H1 (cell line): ENCODE results near the gene RUFY4. TPM values are rescaled to one million over a fixed set of nuclear protein-coding genes. Genes with fewer than 3 reads are reported as not detected.

Source experiments
- CTCF ChIA-PET: fragments of 300-600 bp; sonication (Branson Sonifier 250); formaldehyde crosslinking; loops from one replicate; lab custom pipeline; 2021; ENCODE audit not compliant: partially characterized antibody; lab: Charles Lee
- POLR2A ChIA-PET: fragments of 300-600 bp; sonication (Branson Sonifier 250); formaldehyde crosslinking; loops from one replicate; lab custom pipeline; 2021; ENCODE audit warnings: inconsistent platforms; ENCODE audit not compliant: partially characterized antibody; lab: Charles Lee
- DNase-seq, 2 experiments: peaks; one replicate each; pipeline versions ENCODE4 v3.0.0 to v3.0.0-alpha.2; 2010 to 2022; ENCODE audit warnings: low spot score in 2 of 2, low read depth in 1 of 2, mixed read lengths in 1 of 2
- FAIRE-seq: peaks from 2 replicates; lab custom pipeline; 2011; peaks lifted over from hg19 to GRCh38; lab: Jason Lieb, UNC
- H2AFZ ChIP-seq: 2 replicates; pipeline ENCODE4 v1.8.1; 2012; ENCODE audit warnings: low read length, inconsistent platforms
- H2AK5ac ChIP-seq: 2 replicates; pipeline ENCODE4 v1.6.1; 2013; ENCODE audit warnings: low read depth, low read length
- H2BK120ac ChIP-seq: replicated peaks from 2 replicates; pipeline ENCODE3; 2013; ENCODE audit warnings: low read depth, low read length, inconsistent platforms
- H2BK12ac ChIP-seq: 2 replicates; pipeline ENCODE4 v1.6.1; 2013; ENCODE audit warnings: low read depth, low read length
- H2BK15ac ChIP-seq: 2 replicates; pipeline ENCODE4 v1.6.1; 2013; ENCODE audit warnings: low read length
- H2BK20ac ChIP-seq: 2 replicates; pipeline ENCODE4 v1.6.1; 2013; ENCODE audit warnings: low read length
- H2BK5ac ChIP-seq: 2 replicates; pipeline ENCODE4 v1.6.1; 2013; ENCODE audit warnings: low read depth, low read length
- H3K14ac ChIP-seq: 2 replicates; pipeline ENCODE4 v1.6.1; 2013; ENCODE audit warnings: inconsistent platforms; ENCODE audit not compliant: insufficient read length
- H3K18ac ChIP-seq: 2 replicates; pipeline ENCODE4 v1.6.1; 2013; ENCODE audit warnings: low read length; ENCODE audit errors: extremely low read depth
- H3K23ac ChIP-seq: 2 replicates; pipeline ENCODE4 v1.6.1; 2013; ENCODE audit warnings: inconsistent platforms; ENCODE audit not compliant: insufficient read length
- H3K23me2 ChIP-seq: 2 replicates; pipeline ENCODE4 v1.6.1; 2013; ENCODE audit warnings: low read depth, low read length
- H3K27ac ChIP-seq: 2 replicates; pipeline ENCODE4 v1.6.1; 2011; ENCODE audit warnings: low read depth, low read length, inconsistent platforms
- H3K27me3 ChIP-seq, 4 experiments: replicated peaks in 1 of 4; 1 replicate in 1 of 4; 2 replicates in 3 of 4; pipeline versions ENCODE4 v1.6.1 to v1.8.1; 2011 to 2013; ENCODE audit warnings: low read length in 3 of 4, mild to moderate bottlenecking in 3 of 4, inconsistent platforms in 2 of 4, mixed read lengths in 2 of 4, moderate library complexity in 1 of 4; ENCODE audit not compliant: control insufficient read depth in 3 of 4, insufficient read depth in 3 of 4; ENCODE audit errors: extremely low read depth in 1 of 4
- H3K36me3 ChIP-seq, 4 experiments: 2 replicates each; pipeline versions ENCODE4 v1.6.1 to v1.8.1; 2011 to 2013; ENCODE audit warnings: mild to moderate bottlenecking in 4 of 4, low read length in 3 of 4, moderate library complexity in 2 of 4, control low read depth in 1 of 4, inconsistent platforms in 1 of 4; ENCODE audit not compliant: insufficient read depth in 4 of 4, control insufficient read depth in 2 of 4
- H3K4ac ChIP-seq: replicated peaks from 2 replicates; pipeline ENCODE3; 2013; ENCODE audit warnings: low read length, low read depth, mixed read lengths, inconsistent platforms; ENCODE audit not compliant: insufficient read length
- H3K4me1 ChIP-seq, 4 experiments: replicated peaks in 1 of 4; 1 replicate in 1 of 4; 2 replicates in 3 of 4; pipeline versions ENCODE4 v1.6.1 to v1.8.1; 2011 to 2013; ENCODE audit warnings: low read length in 3 of 4, inconsistent platforms in 2 of 4, mixed read lengths in 1 of 4; ENCODE audit not compliant: insufficient read depth in 4 of 4, control insufficient read depth in 3 of 4
- H3K4me2 ChIP-seq, 2 experiments: 2 replicates each; pipeline versions ENCODE4 v1.6.1 to v1.8.1; 2011 to 2013; ENCODE audit warnings: low read depth in 2 of 2, low read length in 2 of 2, control low read depth in 1 of 2, inconsistent platforms in 1 of 2, mild to moderate bottlenecking in 1 of 2; ENCODE audit not compliant: insufficient read depth in 1 of 2
- H3K4me3 ChIP-seq, 4 experiments: fragments of 200-600, 300-600 bp in 1 of 4; sonication (generic), shearing (Covaris generic), sonication (Bioruptor Twin) in 1 of 4; 2 replicates each; pipeline versions ENCODE4 v1.5.1 to v1.8.1; 2011 to 2016; ENCODE audit warnings: low read length in 4 of 4, low read depth in 3 of 4, control low read depth in 2 of 4, inconsistent platforms in 2 of 4, mild to moderate bottlenecking in 2 of 4, mixed read lengths in 1 of 4, moderate library complexity in 1 of 4; ENCODE audit not compliant: insufficient read depth in 2 of 4; ENCODE audit errors: extremely low read depth in 1 of 4
- H3K56ac ChIP-seq: replicated peaks from 2 replicates; pipeline ENCODE3; 2013; ENCODE audit warnings: low read depth, mild to moderate bottlenecking, mixed read lengths, low read length, inconsistent platforms; ENCODE audit not compliant: insufficient read length
- H3K79me1 ChIP-seq: 2 replicates; pipeline ENCODE4 v1.6.1; 2013; ENCODE audit warnings: low read depth, low read length, control low read depth
- H3K79me2 ChIP-seq, 2 experiments: 2 replicates each; pipeline versions ENCODE4 v1.6.1 to v1.8.1; 2012 to 2013; ENCODE audit warnings: low read length in 2 of 2, mild to moderate bottlenecking in 2 of 2, inconsistent platforms in 1 of 2; ENCODE audit not compliant: insufficient read depth in 2 of 2, control insufficient read depth in 1 of 2
- H3K9ac ChIP-seq, 4 experiments: replicated peaks in 1 of 4; 1 replicate in 1 of 4; 2 replicates in 3 of 4; pipeline versions ENCODE4 v1.6.1 to v1.8.1; 2011 to 2013; ENCODE audit warnings: low read depth in 3 of 4, low read length in 3 of 4, control low read depth in 2 of 4, mild to moderate bottlenecking in 2 of 4, moderate library complexity in 2 of 4, inconsistent platforms in 1 of 4; ENCODE audit errors: extremely low read depth in 1 of 4
- H3K9me3 ChIP-seq, 2 experiments: 2 replicates each; pipeline versions ENCODE4 v1.6.1 to v1.8.1; 2012 to 2013; ENCODE audit warnings: mild to moderate bottlenecking in 2 of 2, moderate library complexity in 2 of 2, control low read depth in 1 of 2, inconsistent platforms in 1 of 2, low read depth in 1 of 2, low read length in 1 of 2, mixed read lengths in 1 of 2; ENCODE audit not compliant: insufficient read depth in 2 of 2
- H4K20me1 ChIP-seq, 2 experiments: replicated peaks in 1 of 2; 2 replicates each; pipeline versions ENCODE3 to v1.8.1; 2011 to 2013; ENCODE audit warnings: inconsistent platforms in 2 of 2, low read length in 2 of 2, mild to moderate bottlenecking in 1 of 2; ENCODE audit not compliant: insufficient read depth in 2 of 2, control insufficient read depth in 1 of 2
- H4K5ac ChIP-seq: 2 replicates; pipeline ENCODE4 v1.6.1; 2013; ENCODE audit warnings: low read length, low read depth, mixed read lengths, inconsistent platforms; ENCODE audit not compliant: insufficient read length
- H4K8ac ChIP-seq: 2 replicates; pipeline ENCODE4 v1.8.0; 2013; ENCODE audit warnings: mild to moderate bottlenecking, moderate library complexity, low read length, inconsistent platforms; ENCODE audit not compliant: insufficient read depth; ENCODE audit errors: extremely low read depth
- H4K91ac ChIP-seq: replicated peaks from 2 replicates; pipeline ENCODE3; 2013; ENCODE audit warnings: low read length, mixed read lengths, inconsistent platforms; ENCODE audit not compliant: insufficient read length
- ATF2 ChIP-seq: IDR thresholded peaks from 2 replicates; pipeline ENCODE4 v1.6.1; 2012; ENCODE audit warnings: low read length, inconsistent platforms
- HDAC6 ChIP-seq: IDR thresholded peaks from one replicate; pipeline ENCODE4 v1.7.1; 2012; ENCODE audit warnings: low read depth, mild to moderate bottlenecking, inconsistent platforms, low read length, moderate library complexity
- MAX ChIP-seq: IDR thresholded peaks from 2 replicates; pipeline ENCODE4 v1.6.1; 2012; ENCODE audit warnings: inconsistent platforms
- SAP30 ChIP-seq: fragments of 300-600 bp; sonication (generic); IDR thresholded peaks from 2 replicates; pipeline ENCODE4 v1.7.1; 2012; ENCODE audit warnings: low read length, moderate library complexity, mild to moderate bottlenecking, inconsistent platforms; ENCODE audit not compliant: insufficient read depth, insufficient replicate concordance
- SP2 ChIP-seq: IDR thresholded peaks from 2 replicates; pipeline ENCODE4 v1.6.1; 2012; ENCODE audit warnings: mild to moderate bottlenecking, low read length, inconsistent platforms
- WGBS, 2 experiments: shearing (Covaris generic) in 1 of 2; methylation state at CpG; one replicate each; pipeline versions ENCODE4 v1.1.6 to v1.1.7; 2013 to 2015; ENCODE audit warnings: low lambda C conversion rate in 2 of 2, mixed read lengths in 2 of 2, inconsistent platforms in 1 of 2, low coverage in 1 of 2, missing lambda C conversion rate in 1 of 2; ENCODE audit not compliant: insufficient replicate concordance in 2 of 2, insufficient coverage in 1 of 2, insufficient read length in 1 of 2; ENCODE audit errors: extremely low coverage in 1 of 2, missing lambda C conversion rate in 1 of 2; 5-methylcytosine and 5-hydroxymethylcytosine counted together
- polyA plus RNA-seq, 7 experiments: library from polyadenylated mRNA; depleted of rRNA in 3 of 7; stranded (reverse) in 5 of 7; unstranded in 2 of 7; fragments of >200 nt in 5 of 7; fragments of 200-250 nt in 2 of 7; gene quantifications; 1 replicate in 5 of 7; 2 replicates in 1 of 7; 4 replicates in 1 of 7; pipeline versions ENCODE4 v1.2.1 to v1.2.3, GENCODE V29; 2011 to 2013; ENCODE audit warnings: missing spikeins in 2 of 7, mixed read lengths in 2 of 7
- total RNA-seq: library from RNA; stranded (reverse); fragmentation: NEBNext Ultra II Directional; extraction: Animal tissue kit (Norgen Biotek cat#: 25700); gene quantifications from 2 replicates; pipeline ENCODE4 v1.2.1, GENCODE V29; 2021

Gene RUFY4
- total and polyA plus RNA-seq, 2 of the 8 experiments (the other 6 are each of a cell fraction or from before 2014, with no cell fraction given), result 0.32 to 0.38 TPM

- Histone ChIP-seq H2BK5ac (no peak overlapping the region), H2AFZ (no peak overlapping the region), H3K4ac (no peak overlapping the region), H3K56ac (no peak overlapping the region), H3K4me1 (no peaks in the 10 kb centered on the region), H3K9ac (no peak overlapping the region), H3K79me2 (no peaks in the 10 kb centered on the region), H3K23ac (no peak overlapping the region), H3K4me3 (no peak overlapping the region), H3K18ac (no peak overlapping the region), H3K4me2 (no peak overlapping the region), H4K8ac (no peak overlapping the region), H3K27me3 (no peaks in the 10 kb centered on the region; a peak in 1 of 7 replicates), H3K14ac (no peak overlapping the region), H2BK120ac (no peak overlapping the region), H2BK12ac (no peak overlapping the region), H2AK5ac (no peak overlapping the region), H4K20me1 (no peaks in the 10 kb centered on the region), H3K36me3 (no peaks in the 10 kb centered on the region), H3K79me1 (no peaks in the 10 kb centered on the region), H4K5ac (no peak overlapping the region), H3K23me2 (no peaks in the 10 kb centered on the region), H4K91ac (no peak overlapping the region), H3K27ac (no peak overlapping the region), H2BK20ac (no peak overlapping the region), H3K9me3 (no peaks in the 10 kb centered on the region), H2BK15ac (no peak overlapping the region)
- no peak for TF ChIP-seq ATF2
- no peak for TF ChIP-seq SP2
- no peak for TF ChIP-seq MAX
- no peak for TF ChIP-seq SAP30
- TF ChIP-seq HDAC6, result no peak
- ChIA-PET POLR2A (no interaction called here), CTCF (interaction anchor here (0.6 to 1.5 kb wide), 8 partner anchors 13 to 270 kb away, joined by 3 to 6 read pairs (median 3); no protein-coding TSS in a partner anchor)
- FAIRE-seq (no peak), DNase-seq (no peak)
- WGBS, 2 experiments, result 92% methylated on average over 3 of the region's 3 CpGs; no CpG with 5 or more reads in 1 of the 2 experiments
Observed at GRCh38 chr2:218059289-218059688, 9.8 kb upstream of the RUFY4 start.
